GM19328 (cell line): Measurements from ENCODE around the gene TMSB15B.
A peak's percentile ranks its signal among the peaks of the same experiment; 100 is the strongest.
"Not testable (repeated sequence)": the region's sequence is repeated elsewhere in the genome, so short reads cannot be mapped to it uniquely, and the experiment has no call there.

ENCODE experiments used
- ATAC-seq: cut with Tn5 transposase; IDR thresholded peaks from one replicate; pipeline ENCODE4 v1.9.1; 2021; ENCODE audit warnings: mild to moderate bottlenecking, moderate library complexity; ENCODE audit not compliant: unreplicated experiment

TMSB15B gene

DNA sequence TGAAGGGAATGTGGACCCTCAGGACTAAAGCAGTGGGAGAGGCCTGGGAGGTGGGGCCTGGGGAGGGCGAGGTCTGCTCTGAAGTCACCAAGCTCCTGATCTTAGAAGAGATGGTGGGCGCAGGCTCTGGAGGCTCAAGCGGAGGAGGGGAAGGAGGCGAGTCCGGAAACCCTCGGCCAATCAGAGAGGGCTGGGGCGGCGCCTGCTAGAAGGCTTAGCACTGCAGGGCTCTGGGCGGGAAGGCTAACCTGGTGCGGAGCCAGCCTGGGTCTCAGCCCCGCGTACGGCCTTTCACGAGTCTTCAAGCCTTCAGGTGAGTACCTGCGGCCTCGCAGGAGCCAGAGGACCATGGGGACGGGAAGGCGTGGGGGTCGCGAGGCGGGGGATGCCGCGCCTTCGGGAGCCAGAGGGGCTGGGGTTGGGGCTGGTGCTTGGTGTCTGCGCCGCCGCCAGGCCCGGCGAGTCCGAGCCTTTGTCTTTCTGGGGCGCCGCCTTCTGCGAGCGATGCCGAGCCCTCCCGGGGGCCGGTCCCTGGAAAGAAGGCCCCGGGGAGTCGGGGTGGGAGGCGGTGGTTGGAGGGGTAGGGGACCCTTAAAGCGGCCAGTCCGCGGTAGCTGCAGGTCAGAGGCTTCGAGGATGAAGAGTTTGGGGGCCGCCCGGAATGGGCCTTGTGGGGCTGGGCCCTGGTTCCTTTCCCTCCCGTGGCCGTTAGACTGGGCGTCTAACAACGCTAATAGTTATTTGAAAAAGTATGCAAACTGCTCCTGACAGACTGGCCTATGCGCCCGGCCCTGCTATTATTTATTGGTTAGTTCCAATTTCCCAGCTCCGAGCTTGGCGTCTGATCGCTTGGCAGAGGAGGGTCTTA is at the start of gene TMSB15B:
TMSB15B (plus strand) TSS at position 217 of the 868 bp plus-strand sequence.
- ATAC-seq = peak; percentile 96

DNA sequence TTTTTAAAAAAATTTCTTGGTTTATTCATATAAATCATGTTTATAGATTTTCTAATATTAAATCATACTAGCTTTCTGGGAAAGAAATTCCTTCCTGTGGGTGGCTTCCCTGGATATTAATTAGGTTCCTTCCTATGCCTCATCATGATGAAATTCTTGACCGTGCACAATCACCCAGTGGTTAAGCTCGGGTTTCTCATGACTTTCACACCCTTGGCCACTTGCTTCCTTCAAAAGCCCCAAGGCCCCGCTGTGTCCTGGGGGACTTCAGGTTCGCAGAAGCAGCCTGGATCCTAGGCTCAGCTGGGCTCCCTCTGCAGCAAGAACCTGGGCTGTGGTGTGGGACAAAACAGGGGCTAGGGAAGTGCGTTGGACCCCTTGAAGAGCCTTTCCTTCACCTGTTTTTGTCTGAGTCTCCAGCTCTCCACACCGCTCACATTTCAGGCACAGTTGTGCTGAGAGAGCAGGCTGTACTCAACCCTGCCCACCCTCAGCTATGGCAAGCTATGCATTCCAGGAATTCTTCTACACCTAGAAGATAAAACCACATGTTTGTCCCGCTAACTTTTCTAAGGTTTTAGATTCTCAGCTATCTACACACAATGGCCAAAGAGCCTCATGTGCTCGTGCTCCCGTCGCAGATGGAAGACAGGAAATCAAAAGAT is 48.9 kb upstream of the TMSB15B start:
- ATAC-seq = no peak

DNA sequence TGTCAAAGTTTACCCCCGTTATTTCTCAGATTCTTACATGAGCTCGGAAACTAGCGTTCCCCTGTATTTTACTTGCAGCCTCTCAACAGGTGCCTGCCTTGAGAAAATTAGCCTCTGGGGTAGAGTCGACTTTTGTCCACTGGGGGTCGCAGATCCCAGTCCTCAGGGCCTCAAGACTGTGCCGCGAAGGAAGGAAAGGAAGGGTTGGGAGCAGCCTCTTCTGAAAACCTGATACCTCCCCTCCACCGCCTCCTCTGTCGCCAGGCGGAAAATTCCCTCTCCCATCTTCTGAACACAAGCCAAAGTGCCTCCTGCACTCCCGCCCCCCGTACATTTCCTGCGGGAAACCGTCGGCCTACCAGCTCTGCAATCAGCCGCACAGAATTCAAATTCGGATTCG is 44.4 kb upstream of the TMSB15B start:
- ATAC-seq = no peak

DNA sequence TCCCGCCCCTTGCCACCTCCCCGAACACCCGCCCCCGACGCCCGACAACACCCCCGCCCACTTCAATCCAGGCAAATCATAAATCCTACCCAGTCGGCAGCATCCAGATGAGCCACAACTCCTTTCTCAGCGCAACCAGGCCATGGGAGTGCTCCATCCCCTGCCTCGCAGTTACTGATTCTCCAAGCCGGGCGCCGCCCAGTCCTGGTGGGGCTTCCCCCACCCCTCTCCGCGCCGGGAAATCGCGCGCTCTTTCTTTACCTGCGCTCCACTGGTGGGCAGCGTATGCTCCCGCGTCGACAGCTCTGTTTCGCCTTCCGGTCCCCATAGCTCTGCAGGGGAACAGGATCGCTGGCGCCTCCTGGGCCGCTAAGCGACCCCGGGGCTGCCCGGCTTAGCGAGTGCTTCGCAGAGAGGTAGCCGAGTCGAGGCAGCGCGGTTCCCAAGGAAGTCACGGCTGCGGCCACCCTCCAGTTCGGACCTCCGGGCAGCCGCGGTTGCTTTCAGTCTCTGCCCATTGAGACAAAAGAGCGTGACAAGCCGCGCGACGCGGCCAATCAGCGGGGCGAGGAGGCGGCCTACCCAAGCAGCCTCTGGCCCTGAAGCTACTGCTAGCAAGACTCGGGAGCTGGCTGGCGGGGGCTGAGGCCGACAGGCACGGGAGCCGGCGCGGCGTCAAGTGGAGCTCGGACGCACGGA is 43.7 kb upstream of the TMSB15B start:
- ATAC-seq = peak; percentile 65

DNA sequence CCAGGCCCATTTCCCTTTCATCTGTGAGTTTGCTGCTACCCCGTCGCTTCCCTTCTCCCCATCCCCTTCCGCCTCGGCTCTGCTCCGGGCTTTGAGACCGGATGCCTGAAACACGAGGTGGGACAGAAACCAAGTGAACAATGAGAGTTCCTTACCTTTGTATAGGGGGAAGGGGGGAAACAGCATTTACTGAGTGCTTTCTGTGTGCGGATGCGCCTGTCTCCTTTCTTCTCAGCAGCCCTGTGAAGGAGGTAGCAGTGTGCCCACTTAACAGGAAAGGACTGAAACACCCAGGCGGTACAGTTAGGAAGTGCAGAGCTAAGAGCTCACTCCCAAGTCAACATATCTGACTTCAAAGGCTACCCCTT is 43.2 kb upstream of the TMSB15B start:
- peak; percentile 43 for ATAC-seq

DNA sequence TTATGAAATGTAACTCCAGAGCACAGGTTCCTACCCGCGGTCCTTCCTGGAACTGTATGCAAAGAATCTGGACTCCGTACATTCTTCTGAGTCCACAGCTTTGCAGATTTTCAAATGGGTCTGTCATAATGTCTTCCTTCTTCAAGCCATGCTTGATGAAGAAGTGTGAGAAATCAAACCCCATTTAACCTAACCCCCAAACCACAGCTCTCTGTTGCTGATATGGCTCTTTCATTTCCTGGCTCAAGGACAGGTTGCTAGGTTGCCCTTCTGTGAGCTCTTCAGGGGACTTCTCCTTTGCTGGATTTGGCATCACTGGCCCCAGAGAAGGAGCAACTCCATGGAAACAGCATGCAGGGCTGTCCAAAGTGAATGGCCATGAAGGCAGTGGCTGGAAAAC is 41.9 kb upstream of the TMSB15B start:
- ATAC-seq = not testable (repeated sequence)

DNA sequence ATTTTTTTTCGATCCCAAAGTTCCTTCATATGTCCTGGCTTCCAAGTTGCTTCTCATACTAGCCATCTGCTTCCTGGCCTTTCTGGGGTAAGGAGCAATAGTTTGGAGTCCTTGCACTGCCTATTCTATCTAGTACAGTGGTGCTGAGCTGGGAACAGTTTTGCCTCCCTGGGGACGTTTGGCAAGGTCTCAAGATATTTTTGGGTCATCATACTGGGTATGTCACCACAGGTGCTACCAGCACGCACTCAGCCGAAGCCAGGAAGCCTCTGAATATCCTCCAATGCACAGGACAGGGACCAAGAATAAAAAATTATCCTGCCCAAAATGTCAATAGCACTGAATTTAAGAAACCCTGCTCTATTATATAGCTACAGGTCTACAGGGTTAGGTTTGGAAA is 35.4 kb upstream of the TMSB15B start:
- ATAC-seq = no peak

DNA sequence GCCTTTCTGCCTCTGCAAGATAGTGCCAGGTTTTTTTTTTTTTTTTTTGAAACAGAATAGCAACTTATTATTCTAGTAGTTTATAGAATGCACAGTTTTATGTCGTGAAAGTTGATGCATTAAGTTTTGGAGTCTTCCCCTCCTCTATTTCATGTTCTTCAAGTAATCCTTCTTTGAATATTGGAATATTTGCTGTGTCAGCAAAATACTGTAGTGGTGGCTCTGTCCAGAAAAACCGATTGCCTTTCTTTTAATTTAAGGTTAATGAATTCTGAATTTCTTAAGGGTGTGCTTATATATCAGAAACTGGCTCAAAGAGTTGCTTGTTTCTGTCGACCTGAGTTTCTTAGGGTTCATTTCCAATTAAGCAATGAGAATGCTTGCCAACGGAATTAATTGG is 34.8 kb upstream of the TMSB15B start:
- ATAC-seq = no peak

DNA sequence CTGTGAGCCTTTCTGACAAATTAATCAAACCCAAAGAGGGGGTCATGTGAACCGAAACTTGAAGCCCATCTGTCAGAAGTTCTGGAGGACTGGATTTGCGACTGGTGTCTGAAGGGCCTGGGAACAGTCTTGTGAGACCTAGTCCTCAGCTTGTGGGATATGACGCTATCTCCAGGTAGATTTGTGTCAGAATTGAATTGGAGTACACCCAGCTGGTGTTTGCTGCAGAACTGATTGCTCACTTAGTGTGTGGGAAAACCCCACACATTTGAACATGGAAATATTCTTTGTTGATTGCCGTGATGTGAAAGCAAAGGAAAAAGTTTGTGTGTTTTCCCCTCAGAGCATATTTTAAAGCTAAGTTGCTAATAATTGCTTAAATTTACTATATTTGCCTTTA is 30.3 kb upstream of the TMSB15B start:
- ATAC-seq = no peak

DNA sequence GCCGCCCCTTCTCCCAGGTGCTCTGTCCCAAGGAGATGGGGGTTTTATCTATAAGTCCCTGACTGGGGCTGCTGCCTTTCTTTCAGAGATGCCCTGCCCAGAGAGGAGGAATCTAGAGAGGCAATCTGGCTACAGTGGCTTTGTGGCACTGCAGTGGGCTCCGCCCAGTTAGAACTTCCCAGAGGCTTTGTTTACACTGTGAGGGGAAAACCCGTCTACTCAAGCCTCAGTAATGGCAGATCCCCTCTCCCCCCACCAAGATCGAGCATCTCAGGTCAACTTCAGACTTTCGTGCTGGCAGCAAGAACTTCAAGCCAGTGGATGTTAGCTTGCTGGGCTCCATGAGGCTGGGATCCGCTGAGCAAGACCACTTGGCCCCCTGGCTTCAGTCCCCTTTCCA is 22.2 kb upstream of the TMSB15B start:
- ATAC-seq = not testable (repeated sequence)

DNA sequence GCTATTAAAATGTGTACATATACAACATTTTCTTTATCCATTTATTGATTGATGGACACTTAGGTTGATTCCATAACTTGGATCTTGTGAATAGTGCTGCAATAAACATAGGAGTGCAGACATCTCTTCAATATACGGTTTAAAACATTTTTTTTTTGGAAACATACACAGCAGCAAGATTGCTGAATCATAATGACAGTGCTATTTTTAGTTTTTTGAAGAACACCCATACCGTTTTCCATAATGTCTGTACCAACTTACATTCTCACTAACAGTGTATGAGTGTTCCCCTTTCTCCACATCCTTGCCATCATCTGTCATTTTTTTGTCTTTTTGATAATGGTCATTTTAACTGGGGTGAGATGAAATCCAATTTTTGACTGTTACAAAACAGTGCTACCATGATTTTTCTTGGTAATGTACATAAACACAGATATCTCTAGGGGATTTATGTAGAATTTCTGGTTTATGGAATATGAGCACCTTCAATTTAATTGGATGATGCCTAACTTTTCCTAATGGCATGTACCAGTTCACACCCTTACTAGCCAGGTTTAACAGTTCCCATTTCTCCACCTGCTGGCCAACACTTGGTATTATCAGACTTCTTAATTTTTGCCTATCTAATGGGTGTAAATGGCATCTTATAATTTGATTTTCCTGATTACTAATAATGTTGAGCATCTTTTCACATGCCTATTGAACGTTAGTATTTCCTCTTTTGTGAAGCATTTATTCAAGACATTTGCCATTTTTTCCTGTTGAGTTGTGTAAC is 21.0 kb upstream of the TMSB15B start:
- no peak for ATAC-seq

DNA sequence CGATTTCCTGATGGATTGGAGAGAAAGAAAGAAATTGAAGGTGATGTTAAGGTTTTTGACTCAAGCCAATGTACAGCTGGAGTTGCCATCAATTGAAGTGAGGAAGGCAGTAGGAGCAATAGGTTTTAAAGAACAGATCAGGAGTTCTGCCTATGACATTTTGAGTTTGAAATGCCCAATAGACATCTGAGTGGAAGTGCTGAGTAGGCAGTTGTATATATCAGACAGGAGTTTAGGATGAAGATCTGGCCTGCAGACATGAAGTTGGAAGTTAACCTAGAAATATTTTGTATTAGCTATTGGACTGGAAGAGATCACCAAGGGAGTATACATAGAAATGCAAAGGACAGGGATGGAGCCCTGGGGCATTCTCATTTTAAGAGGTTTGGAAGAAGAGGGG is 12.9 kb upstream of the TMSB15B start:
- ATAC-seq = no peak

DNA sequence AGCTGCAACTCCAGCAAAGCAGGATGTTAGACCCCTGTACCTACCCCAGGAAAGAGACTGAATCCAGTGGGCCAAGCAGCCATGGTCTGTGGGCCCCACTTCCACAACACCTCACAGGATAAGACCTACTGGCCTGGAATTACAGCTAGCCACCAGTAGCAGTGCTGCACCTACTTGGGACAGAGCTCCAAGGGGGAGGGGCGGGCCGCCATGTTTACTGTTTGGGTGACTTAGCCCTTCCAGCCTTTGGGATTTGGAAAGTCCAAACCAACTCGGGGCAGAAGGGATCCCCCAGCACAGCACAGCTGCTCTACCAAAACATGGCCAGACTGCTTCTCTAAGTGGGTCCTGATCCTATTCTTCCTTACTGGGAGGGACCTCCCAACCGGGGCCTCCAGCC is 9.1 kb upstream of the TMSB15B start:
- no peak for ATAC-seq

DNA sequence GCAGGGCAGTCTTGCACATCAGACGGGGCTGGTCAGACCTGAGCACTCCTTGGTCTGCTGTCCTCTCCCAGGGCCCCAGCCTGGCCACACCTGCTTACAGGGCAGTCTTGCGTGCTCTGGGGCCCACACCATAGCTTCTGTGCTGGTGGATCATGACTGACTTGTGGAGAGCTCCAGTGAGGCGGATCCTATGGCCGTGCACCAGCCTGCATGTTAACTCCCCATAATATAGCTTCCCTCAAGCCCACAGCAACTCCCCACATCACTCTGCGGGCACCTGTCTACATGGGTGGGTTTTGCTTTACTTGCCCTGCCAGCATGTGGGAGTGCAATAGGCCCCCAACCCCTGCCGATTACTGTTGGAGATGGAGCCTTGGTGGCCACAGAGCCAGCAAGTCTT is 8.2 kb upstream of the TMSB15B start:
- no peak for ATAC-seq

DNA sequence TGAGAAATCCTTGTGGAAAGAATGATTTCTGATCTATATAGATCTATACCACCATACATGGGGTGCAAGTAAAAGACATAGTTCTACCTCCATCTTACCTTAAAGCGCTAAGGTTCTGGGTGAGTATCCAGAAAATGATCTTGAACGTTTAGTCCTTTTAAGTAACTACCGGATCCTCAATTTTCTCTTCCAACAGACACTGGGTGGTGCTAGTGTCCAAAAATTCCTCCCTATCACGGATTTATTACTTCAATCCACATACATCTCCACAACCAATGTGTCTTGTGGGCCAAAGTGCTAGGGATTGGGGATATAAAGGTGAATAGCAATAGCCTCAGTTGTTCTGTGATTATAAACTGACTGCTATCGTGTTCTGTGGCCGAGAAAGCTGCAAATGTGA is 1.8 kb upstream of the TMSB15B start:
- ATAC-seq = not testable (repeated sequence)

DNA sequence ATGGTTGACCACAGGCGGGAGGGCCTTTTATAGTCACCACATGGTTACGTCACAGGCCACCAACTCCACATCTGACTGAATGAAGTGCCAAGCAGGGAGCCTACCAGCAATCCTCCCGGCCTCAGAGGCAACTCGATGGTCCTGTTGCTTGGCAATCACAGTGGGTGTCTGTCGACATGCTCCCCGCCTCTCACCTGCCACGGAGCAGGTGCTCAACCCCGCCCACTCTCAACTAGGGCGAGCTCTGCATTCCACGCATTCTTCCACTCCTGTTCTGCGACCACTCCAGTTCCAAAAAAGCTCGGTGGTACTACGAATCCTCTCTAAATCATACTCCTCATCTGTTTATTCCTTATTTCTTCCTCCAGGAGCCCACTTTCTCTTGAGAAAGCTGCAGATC is 21.1 kb downstream of the TMSB15B start:
- ATAC-seq = not testable (repeated sequence)

DNA sequence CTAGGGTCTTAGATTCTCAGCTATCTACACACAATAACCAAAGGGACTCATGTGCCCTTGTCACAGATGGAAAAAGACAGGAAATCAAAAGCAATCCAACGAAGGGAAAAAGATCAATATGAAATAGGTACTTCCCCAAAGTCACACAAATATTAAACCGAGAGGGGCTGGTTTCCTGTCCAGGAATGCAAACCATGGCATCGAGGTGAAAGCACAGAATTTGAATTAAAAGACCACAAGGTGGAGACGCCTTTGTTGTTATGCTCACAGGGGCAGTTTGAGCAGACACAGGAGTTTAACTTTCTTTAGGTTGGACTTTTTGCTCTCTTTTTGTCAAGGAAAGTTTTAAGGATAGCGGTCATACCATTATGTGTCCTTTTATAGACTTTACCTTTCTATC is 36.8 kb downstream of the TMSB15B start:
- no peak for ATAC-seq

DNA sequence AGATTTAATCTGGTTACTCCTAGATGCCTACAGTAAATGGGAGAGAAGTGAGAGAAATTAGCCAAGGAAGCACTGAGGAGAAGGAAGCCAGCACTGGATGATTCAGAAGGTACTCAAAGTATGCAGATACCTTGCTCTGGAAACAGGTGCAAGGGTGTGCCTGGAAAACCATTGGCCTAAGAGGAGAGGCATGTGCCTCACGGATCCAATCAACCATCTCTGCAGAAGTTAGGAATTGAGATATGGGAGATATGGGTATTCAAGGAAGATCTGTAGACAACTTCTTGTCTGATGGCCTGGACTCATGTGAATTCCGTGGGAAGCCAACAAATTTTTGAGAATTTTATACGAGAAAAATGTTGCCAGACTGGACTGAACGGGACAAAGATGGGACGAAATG is 46.4 kb downstream of the TMSB15B start:
- ATAC-seq = no peak

DNA sequence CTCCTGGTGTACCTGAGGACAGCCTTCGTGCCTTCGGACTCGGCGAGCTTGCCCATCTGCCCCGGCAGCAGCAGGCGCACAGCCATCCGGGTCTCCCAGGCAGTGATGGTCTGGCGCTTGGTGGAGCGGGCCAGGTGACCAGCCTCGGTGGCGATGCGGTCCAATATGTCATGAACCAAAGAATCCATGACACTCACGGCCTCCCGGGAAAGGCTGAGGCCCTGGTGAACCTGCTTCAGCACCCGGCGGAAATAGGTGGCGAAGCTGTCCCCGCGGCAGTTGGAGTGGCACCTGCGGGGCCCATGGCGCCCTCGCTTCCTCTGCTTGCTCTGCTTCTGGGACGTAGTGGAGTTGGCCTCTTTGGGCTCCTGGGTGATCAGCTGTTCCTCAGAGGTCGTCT is 50.7 kb downstream of the TMSB15B start:
- no peak for ATAC-seq

DNA sequence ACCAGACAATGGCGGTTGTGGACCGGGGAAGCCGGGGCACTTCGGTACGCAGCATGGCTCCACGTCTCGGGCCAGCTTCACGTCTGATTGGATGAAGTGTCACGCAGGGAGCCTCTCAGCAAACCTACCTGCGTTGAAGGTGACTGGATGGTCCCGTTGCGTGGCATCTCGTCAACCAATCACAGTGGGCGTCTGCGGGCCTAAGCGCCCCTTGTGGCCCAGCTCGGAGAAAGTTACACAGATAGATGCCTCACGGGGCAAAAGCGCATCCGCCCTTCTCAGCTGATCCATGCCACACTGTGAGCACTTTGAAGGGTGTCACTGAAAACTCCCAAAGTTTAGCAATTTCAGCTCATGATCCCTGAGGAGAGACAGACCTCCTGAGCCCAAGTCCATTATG is 51.2 kb downstream of the TMSB15B start, which contains the start of gene H2BW1:
H2BW1 (minus strand) TSS at position 103 of the 400 bp plus-strand sequence. CDS start 132 bp downstream, outside the sequence.
- ATAC-seq = no peak

DNA sequence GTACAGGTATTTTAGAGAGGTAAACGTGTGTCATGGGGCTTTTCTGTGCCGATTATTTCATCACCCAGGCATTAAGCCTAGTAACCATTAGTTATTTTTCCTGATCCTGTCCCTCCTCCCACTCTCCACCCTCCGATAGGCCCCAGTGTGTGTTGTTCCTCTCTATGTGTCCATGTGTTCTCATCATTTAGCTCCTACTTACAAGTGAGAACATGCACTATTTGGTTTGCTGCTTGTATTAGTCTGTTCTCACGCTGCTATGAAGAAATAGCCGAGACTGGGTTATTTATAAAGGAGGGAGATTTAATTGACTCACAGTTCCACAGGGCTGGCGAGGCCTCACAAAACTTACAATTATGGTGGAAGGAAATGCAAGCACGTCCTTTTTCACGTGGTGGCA is 53.1 kb downstream of the TMSB15B start:
- not testable (repeated sequence) for ATAC-seq
